H1 (cell line): ENCODE results near the gene ADAT3.

Experiments
- BRCA1 ChIP-seq: IDR thresholded peaks from 2 replicates; pipeline ENCODE4 v1.6.1; 2012; ENCODE audit warnings: low read depth, low read length, improper control_type of control experiment
- JUND ChIP-seq: IDR thresholded peaks from 2 replicates; pipeline ENCODE4 v1.6.1; 2011; ENCODE audit warnings: mild to moderate bottlenecking, improper control_type of control experiment, low read length
- PHF8 ChIP-seq: fragments of 200-600 bp; sonication (generic); conservative IDR thresholded peaks from 2 replicates; pipeline ENCODE4 v1.7.1; 2012; ENCODE audit warnings: low read depth, mild to moderate bottlenecking, inconsistent platforms, low read length, moderate library complexity
- POLR2AphosphoS5 ChIP-seq: IDR thresholded peaks from 2 replicates; pipeline ENCODE4 v1.6.1; 2011; ENCODE audit warnings: low read depth, low read length
- RNF2 ChIP-seq: fragments of 200-900, 300-1000 bp; sonication (generic); IDR thresholded peaks from 2 replicates; pipeline ENCODE4 v1.7.1; 2016; ENCODE audit warnings: borderline replicate concordance, low read depth, mild to moderate bottlenecking, antibody characterized with exemption, low read length; ENCODE audit not compliant: poor library complexity, severe bottlenecking; ENCODE audit errors: missing control alignments
- ZNF274 ChIP-seq: IDR thresholded peaks from 2 replicates; pipeline ENCODE4 v1.7.0; 2012; ENCODE audit warnings: low read length, borderline replicate concordance; ENCODE audit errors: extremely low read depth
- TF ChIP-seq, protein P1 (sequence below), 3 experiments: IDR thresholded peaks; 1 replicate in 2 of 3; 2 replicates in 1 of 3; pipeline versions ENCODE4 v1.5.1 to v1.6.1; 2011; ENCODE audit warnings: low read length in 3 of 3, mild to moderate bottlenecking in 3 of 3, inconsistent platforms in 2 of 3, low read depth in 1 of 3, moderate library complexity in 1 of 3; ENCODE audit not compliant: insufficient read depth in 1 of 3; ENCODE audit errors: control extremely low read depth in 1 of 3

DNA sequence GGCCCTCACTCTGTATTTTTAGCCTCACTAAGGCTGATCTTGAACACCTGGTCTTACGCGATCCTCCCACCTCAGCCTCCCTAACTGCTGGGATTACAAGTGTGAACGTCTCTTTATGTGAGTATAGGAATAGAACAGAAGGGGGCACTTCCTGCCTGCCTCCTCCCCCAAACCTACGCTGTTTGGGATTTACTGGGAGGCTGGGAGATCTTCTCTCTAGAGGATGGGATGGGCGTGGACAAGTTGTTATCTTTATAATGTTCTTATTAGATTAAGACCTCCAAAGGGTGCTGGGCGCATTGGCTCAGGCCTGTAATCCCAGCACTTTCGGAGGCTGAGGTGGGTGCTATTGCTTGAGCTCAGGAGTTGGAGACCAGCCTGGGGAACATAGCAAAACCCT lies 32.9 kb downstream of the ADAT3 start:
- TF ChIP-seq JUND: no peak
- TF ChIP-seq, protein P1, sequence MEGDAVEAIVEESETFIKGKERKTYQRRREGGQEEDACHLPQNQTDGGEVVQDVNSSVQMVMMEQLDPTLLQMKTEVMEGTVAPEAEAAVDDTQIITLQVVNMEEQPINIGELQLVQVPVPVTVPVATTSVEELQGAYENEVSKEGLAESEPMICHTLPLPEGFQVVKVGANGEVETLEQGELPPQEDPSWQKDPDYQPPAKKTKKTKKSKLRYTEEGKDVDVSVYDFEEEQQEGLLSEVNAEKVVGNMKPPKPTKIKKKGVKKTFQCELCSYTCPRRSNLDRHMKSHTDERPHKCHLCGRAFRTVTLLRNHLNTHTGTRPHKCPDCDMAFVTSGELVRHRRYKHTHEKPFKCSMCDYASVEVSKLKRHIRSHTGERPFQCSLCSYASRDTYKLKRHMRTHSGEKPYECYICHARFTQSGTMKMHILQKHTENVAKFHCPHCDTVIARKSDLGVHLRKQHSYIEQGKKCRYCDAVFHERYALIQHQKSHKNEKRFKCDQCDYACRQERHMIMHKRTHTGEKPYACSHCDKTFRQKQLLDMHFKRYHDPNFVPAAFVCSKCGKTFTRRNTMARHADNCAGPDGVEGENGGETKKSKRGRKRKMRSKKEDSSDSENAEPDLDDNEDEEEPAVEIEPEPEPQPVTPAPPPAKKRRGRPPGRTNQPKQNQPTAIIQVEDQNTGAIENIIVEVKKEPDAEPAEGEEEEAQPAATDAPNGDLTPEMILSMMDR (IDR thresholded peaks at IDR 0.05; ENCODE audit: control extremely low read depth in 1 of 3, insufficient read depth in 1 of 3, low read depth in 1 of 3, low read length in 3 of 3): no peak
- no peak for TF ChIP-seq POLR2AphosphoS5
- no peak for TF ChIP-seq PHF8
- no peak for TF ChIP-seq BRCA1
- TF ChIP-seq RNF2: no peak
- TF ChIP-seq ZNF274: no peak
